ENCODE measurements around the gene CISD3.
A peak's percentile ranks its signal among the peaks of the same experiment; 100 is the strongest.

The CISD3 gene

DNA sequence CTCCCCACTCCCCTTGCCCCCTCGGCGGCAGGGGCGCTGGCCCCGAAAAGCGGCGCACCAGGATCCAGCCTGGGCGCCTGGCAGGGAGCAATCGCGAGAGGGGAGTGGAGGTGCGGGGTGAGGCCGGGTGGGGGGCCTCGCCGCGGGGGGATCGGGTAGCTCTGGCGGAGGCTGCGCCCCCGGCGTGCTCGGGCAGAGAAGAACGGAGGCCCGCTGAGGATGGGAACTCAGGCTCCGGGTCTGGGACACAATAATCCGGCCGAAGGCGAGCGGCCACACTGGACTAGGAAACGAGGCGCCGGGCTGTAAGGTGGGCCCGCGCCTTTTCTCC lies 18.7 kb downstream of the CISD3 start:
- Histone ChIP-seq H2AFZ (ENCODE audit: low read length) (no peak overlapping the region), H3K36me3 (ENCODE audit: insufficient read depth, low read length) (peaks cover 3% of the 10 kb centered on the region; the same call in 1 of the 2 replicates), H3K9me2 (ENCODE audit: low read depth, low read length) (no peaks in the 10 kb centered on the region), H3K27me3 (ENCODE audit: insufficient read depth, low read length) (peaks cover 5% of the 10 kb centered on the region; the same call in 1 of the 2 replicates), H3K9ac (ENCODE audit: low read length) (no peak overlapping the region), H3K4me3 (ENCODE audit: low read depth, low read length, poor library complexity, severe bottlenecking) (peak overlapping the region; percentile 48), H3K79me2 (ENCODE audit: insufficient read depth, low read length) (peaks cover 10% of the 10 kb centered on the region), H3K4me1 (ENCODE audit: insufficient read depth, low read length, severe bottlenecking) (peaks cover 51% of the 10 kb centered on the region), H3F3A (ENCODE audit: insufficient read depth, low read length) (0 out of 2 replicates have a peak, but pooled peaks cover 4% of the 10 kb centered on the region), H3K27ac (ENCODE audit: low read depth, low read length, poor library complexity, severe bottlenecking) (no peak overlapping the region), H3K9me3 (ENCODE audit: low read length) (no peaks in the 10 kb centered on the region), H4K20me1 (ENCODE audit: insufficient read depth, low read length) (no peaks in the 10 kb centered on the region), H3K4me2 (ENCODE audit: low read length) (peak overlapping the region; percentile 50)
- TF ChIP-seq EZH2 (IDR thresholded peaks at IDR 0.05; ENCODE audit: borderline replicate concordance, low read length) (no peak), CTCF (IDR thresholded peaks at IDR 0.05; ENCODE audit: low read length) (no peak)

- H3K4me2 ChIP-seq (ENCODE audit: low read length), result peak overlapping the region; percentile 50; the same call in 1 of the 2 replicates
- H3F3A ChIP-seq (ENCODE audit: insufficient read depth, low read length), result 0 out of 2 replicates have a peak, but pooled peaks cover 4% of the 10 kb centered on the region
- no peaks in the 10 kb centered on the region for H3K9me2 ChIP-seq (ENCODE audit: low read depth, low read length)
- TF ChIP-seq CTCF (IDR thresholded peaks at IDR 0.05; ENCODE audit: low read length) (no peak), EZH2 (IDR thresholded peaks at IDR 0.05; ENCODE audit: borderline replicate concordance, low read length) (no peak)
- H3K27me3 ChIP-seq (ENCODE audit: insufficient read depth, low read length), result peaks cover 5% of the 10 kb centered on the region; the same call in 1 of the 2 replicates
- H2AFZ ChIP-seq (ENCODE audit: low read length), result no peak overlapping the region
- H4K20me1 ChIP-seq (ENCODE audit: insufficient read depth, low read length), result no peaks in the 10 kb centered on the region
- no peak overlapping the region for H3K9ac ChIP-seq (ENCODE audit: low read length)
- H3K4me3 ChIP-seq (ENCODE audit: low read depth, low read length, poor library complexity, severe bottlenecking), result peak overlapping the region; percentile 11
- no peaks in the 10 kb centered on the region for H3K9me3 ChIP-seq (ENCODE audit: low read length)
- peaks cover 9% of the 10 kb centered on the region for H3K36me3 ChIP-seq (ENCODE audit: insufficient read depth, low read length)
- H3K27ac ChIP-seq (ENCODE audit: low read depth, low read length, poor library complexity, severe bottlenecking), result no peak overlapping the region
- H3K79me2 ChIP-seq (ENCODE audit: insufficient read depth, low read length), result peaks cover 10% of the 10 kb centered on the region
- peaks cover 54% of the 10 kb centered on the region for H3K4me1 ChIP-seq (ENCODE audit: insufficient read depth, low read length, severe bottlenecking)
These were observed 19.3 kb downstream of the CISD3 start for GRCh38 chr17:38749223-38750043.

DNA sequence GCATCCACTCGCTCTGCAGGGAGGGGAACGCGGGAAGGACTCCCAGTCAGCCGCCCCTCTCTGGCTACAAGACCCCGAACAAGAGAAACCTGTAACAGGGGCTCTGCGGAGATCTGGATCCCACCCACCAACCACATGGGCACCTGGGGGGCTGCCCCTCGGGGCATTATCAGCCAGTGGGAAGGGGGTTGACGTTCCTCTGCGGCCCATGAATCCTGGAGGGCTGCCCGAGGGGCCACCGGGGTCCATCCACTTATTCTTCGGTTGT lies 19.8 kb downstream of the CISD3 start:
- TF ChIP-seq CTCF (IDR thresholded peaks at IDR 0.05; ENCODE audit: low read length), result no peak
- TF ChIP-seq EZH2 (IDR thresholded peaks at IDR 0.05; ENCODE audit: borderline replicate concordance, low read length), result no peak
- 0 out of 2 replicates have a peak, but pooled peaks cover 4% of the 10 kb centered on the region for H3F3A ChIP-seq (ENCODE audit: insufficient read depth, low read length)
- no peak overlapping the region for H3K9ac ChIP-seq (ENCODE audit: low read length)
- peak overlapping the region; percentile 87; the same call in 1 of the 2 replicates for H3K4me2 ChIP-seq (ENCODE audit: low read length)
- no peak overlapping the region for H3K4me3 ChIP-seq (ENCODE audit: low read depth, low read length, poor library complexity, severe bottlenecking)
- peaks cover 14% of the 10 kb centered on the region for H3K36me3 ChIP-seq (ENCODE audit: insufficient read depth, low read length)
- no peak overlapping the region for H3K27ac ChIP-seq (ENCODE audit: low read depth, low read length, poor library complexity, severe bottlenecking)
- peaks cover 54% of the 10 kb centered on the region for H3K4me1 ChIP-seq (ENCODE audit: insufficient read depth, low read length, severe bottlenecking)
- no peaks in the 10 kb centered on the region for H3K9me3 ChIP-seq (ENCODE audit: low read length)
- H4K20me1 ChIP-seq (ENCODE audit: insufficient read depth, low read length), result no peaks in the 10 kb centered on the region
- peaks cover 5% of the 10 kb centered on the region; the same call in 1 of the 2 replicates for H3K27me3 ChIP-seq (ENCODE audit: insufficient read depth, low read length)
- H2AFZ ChIP-seq (ENCODE audit: low read length), result no peak overlapping the region
- H3K9me2 ChIP-seq (ENCODE audit: low read depth, low read length), result no peaks in the 10 kb centered on the region
- H3K79me2 ChIP-seq (ENCODE audit: insufficient read depth, low read length), result peaks cover 10% of the 10 kb centered on the region

All from OCI-LY1 (cell line).